HL-60 (cell line): ENCODE measurements around the gene KAT6B.

Experiments
- DNase-seq, 2 experiments: peaks; one replicate each; pipeline ENCODE4 v3.0.0-alpha.2; 2010 to 2020; ENCODE audit warnings: low read depth in 1 of 2, low spot score in 1 of 2
- H3K27ac ChIP-seq: fragments of 250-450 bp; sonication (Bioruptor Pico); replicated peaks from 2 replicates; pipeline ENCODE4 v1.5.1; 2020; ENCODE audit warnings: mild to moderate bottlenecking, moderate library complexity
- H3K27me3 ChIP-seq: fragments of 250-450 bp; sonication (Bioruptor Pico); 2 replicates; pipeline ENCODE4 v1.5.1; 2021; ENCODE audit warnings: mild to moderate bottlenecking, moderate library complexity; ENCODE audit not compliant: insufficient read depth, poor library complexity, severe bottlenecking
- H3K4me3 ChIP-seq: replicated peaks from 2 replicates; pipeline ENCODE4 v1.5.1; 2011; ENCODE audit warnings: mild to moderate bottlenecking, control low read depth, low read length; ENCODE audit not compliant: insufficient read depth
- CTCF ChIP-seq: IDR thresholded peaks from one replicate; pipeline ENCODE4 v1.5.1; 2011; ENCODE audit warnings: low read length, control low read depth, inconsistent platforms; ENCODE audit not compliant: insufficient read depth
- GABPA ChIP-seq: IDR thresholded peaks from 2 replicates; pipeline ENCODE4 v1.6.1; 2012; ENCODE audit warnings: low read depth
- POLR2AphosphoS5 ChIP-seq: IDR thresholded peaks from 2 replicates; pipeline ENCODE4 v1.6.1; 2012; ENCODE audit warnings: low read depth
- REST ChIP-seq: IDR thresholded peaks from 2 replicates; pipeline ENCODE4 v1.6.1; 2012; ENCODE audit warnings: low read depth; ENCODE audit not compliant: insufficient replicate concordance
- SPI1 ChIP-seq: IDR thresholded peaks from 2 replicates; pipeline ENCODE4 v1.6.1; 2012; ENCODE audit warnings: low read depth, mild to moderate bottlenecking, borderline replicate concordance

KAT6B gene

GRCh38 chr10:74955796-74956195, 129.4 kb downstream of the KAT6B start:
- Histone ChIP-seq H3K4me3 (no peak overlapping the region), H3K27me3 (no peaks in the 10 kb centered on the region), H3K27ac (no peak overlapping the region)
- TF ChIP-seq SPI1 (peak; percentile 8; the same call in 1 of the 2 replicates), POLR2AphosphoS5 (no peak)
- DNase-seq: peak in 1 of 2 experiments; percentile 52

GRCh38 chr10:74956555-74957111, 130.2 kb downstream of the KAT6B start:
- no peak for DNase-seq
- no peak overlapping the region for H3K27ac ChIP-seq
- TF ChIP-seq SPI1 (no peak), GABPA (no peak), CTCF (no peak), REST (no peak), POLR2AphosphoS5 (no peak)
- H3K27me3 ChIP-seq: no peaks in the 10 kb centered on the region
- H3K4me3 ChIP-seq: no peak overlapping the region

- H3K4me3 ChIP-seq: no peak overlapping the region
Observed at GRCh38 chr10:74957285-74957961, 131.0 kb downstream of the KAT6B start.

More at GRCh38 chr10:74957285-74957961, 131.0 kb downstream of the KAT6B start:
- DNase-seq: no peak
- Histone ChIP-seq H3K27me3 (no peaks in the 10 kb centered on the region), H3K27ac (no peak overlapping the region)
- TF ChIP-seq POLR2AphosphoS5 (no peak), GABPA (no peak), SPI1 (no peak), REST (no peak), CTCF (no peak)
